GM19025 (cell line): ENCODE data around the gene CCNK.

ENCODE experiments used
- ATAC-seq: cut with Tn5 transposase; IDR thresholded peaks from one replicate; pipeline ENCODE4 v1.9.1; 2021; ENCODE audit warnings: mild to moderate bottlenecking, low read depth, moderate library complexity; ENCODE audit not compliant: unreplicated experiment

The CCNK gene

GRCh38 chr14:99532310-99532709 is 51.1 kb downstream of the CCNK start:
- no peak for ATAC-seq

DNA sequence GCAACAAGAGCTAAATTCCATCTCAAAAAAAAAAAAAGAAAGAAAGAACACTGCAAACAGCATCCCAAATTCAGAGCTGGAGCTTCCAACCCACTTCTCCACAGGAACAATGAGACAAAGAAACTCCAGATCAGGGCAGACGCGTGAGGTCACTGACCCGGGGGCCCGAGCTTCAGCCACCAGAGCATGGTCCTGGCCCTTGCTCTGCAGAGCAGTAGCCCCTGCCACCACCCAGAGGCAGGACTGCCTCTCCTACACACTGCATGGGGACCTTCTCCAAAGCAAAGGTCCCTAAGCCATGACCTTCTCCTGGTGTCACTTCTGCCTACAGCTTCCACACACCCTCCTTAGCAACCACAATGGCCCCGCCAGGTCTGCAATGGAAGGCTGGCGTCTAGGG is 53.1 kb downstream of the CCNK start:
- no peak for ATAC-seq

- ATAC-seq: no peak
These were observed 53.7 kb downstream of the CCNK start for GRCh38 chr14:99534863-99535262.

DNA sequence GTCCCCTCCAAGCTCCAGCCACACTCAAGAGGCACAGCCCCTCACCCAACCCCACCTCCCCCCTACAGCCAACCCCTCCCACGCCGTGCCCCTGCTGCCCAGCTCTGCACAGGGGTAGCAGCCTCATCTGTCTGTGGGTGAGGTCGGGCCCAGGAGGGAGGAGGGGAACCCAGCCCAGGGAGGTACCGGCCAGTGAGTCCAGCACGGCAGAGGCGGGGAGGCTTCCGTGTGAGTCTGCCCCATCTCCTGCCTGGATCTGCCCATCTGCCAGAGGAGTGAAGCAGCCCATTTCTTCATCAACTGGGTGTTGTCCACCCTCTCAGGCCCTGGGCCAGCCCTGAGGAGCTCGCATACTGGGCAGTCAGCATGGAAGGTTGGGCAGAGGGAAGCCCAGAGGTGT is 54.2 kb downstream of the CCNK start:
- no peak for ATAC-seq

GRCh38 chr14:99535908-99536778 is 54.9 kb downstream of the CCNK start:
- ATAC-seq: no peak

DNA sequence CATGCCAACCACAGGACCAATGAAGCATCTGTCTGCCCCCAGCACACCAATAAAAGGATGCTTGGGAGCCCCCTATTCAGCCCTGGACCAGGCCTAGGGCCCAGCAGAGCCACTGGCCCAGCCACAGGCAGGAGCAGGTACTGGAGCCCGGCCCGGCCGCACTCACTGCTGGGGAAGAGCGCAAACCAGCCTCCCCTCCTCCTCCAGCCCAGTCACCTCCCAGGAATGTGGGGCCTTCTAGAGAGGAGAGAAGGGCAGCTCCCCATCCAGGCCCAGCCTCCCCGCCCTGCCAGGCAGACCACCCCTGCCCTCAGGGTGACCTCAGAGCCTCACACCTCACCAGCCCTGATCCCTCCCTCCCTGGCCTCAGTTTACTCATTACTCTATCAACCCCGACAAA is 56.2 kb downstream of the CCNK start:
- ATAC-seq: no peak

DNA sequence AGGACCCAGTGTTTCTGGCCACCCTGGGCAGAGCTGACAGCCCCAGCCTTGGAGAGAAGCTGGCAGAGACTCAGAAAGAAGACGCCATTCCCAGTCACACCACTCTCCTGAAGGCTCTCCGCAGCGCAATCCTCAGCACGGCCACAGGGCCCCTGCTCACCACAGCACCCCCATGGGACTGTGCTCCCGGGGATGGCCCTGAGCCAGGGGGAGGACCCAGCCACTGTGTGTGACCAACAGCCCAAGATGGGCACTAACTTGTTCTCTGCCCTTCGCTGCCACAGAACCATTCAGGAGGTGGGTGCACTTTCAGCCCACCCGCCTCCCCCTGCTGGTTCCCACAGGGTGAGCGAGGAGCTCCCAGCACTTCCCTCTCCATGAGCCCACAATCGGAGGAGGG is 57.1 kb downstream of the CCNK start:
- ATAC-seq: no peak

GRCh38 chr14:99538733-99539132 is 57.5 kb downstream of the CCNK start:
- ATAC-seq: no peak

DNA sequence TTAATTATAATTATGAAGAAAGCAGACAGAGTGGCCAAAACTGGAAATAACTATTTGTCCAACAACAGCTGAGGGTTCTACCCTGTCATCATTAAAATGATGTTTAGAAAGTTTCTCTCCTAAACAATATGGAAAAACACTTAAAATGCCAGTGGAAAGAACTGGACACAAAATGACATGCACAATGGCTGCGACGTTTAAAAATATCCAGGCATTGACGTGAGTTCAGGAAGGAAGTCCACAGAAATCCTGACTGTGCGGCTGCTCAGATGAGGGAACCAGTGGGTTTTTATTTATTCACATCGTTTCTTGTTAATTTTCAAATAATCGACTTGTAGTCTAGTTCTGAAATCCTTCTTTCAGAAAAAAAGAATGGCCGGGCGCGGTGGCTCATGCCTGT is 58.3 kb downstream of the CCNK start:
- ATAC-seq: no peak

DNA sequence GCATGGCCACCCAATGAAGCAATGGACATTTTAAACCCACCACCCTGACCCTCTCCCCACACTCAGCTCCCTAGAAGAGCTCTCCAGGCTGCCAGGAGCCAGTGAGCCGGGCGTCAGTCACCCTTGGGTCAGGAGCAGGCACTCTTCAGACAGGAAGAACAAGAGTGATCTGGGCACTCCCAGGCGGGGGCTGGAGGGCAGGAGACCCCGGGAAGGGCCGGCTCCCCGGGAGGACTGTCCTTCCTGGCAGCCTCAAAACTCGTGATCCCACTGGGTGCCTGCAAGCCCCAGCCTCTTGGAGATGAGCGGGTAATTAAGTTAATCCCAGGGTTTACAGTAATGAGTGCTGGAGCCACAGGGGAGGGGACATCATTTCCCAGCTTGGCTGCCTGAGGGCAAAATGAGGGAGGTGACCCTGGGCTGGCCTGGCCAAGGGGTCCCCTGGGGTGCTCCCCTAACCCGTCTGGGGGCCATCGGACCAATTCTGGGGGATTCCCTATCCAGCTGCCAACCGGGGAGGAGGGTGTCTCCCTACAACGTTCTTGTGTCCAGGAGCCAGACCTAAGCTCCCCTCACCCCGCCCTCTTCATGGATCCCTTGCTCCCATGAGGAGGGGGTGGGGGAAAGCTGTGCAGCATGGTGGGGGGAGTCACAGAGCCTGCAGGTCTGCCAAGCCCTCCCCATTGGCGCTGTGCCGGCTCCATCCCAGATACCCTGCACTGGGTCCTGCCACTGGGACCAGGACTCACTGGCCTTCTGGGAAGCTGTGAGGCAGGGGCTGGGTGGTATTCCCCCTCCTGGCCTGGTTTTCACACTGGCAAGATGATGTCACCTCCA is 59.2 kb downstream of the CCNK start:
- ATAC-seq: no peak

- ATAC-seq: no peak
These were observed 60.0 kb downstream of the CCNK start for GRCh38 chr14:99541211-99541610.

DNA sequence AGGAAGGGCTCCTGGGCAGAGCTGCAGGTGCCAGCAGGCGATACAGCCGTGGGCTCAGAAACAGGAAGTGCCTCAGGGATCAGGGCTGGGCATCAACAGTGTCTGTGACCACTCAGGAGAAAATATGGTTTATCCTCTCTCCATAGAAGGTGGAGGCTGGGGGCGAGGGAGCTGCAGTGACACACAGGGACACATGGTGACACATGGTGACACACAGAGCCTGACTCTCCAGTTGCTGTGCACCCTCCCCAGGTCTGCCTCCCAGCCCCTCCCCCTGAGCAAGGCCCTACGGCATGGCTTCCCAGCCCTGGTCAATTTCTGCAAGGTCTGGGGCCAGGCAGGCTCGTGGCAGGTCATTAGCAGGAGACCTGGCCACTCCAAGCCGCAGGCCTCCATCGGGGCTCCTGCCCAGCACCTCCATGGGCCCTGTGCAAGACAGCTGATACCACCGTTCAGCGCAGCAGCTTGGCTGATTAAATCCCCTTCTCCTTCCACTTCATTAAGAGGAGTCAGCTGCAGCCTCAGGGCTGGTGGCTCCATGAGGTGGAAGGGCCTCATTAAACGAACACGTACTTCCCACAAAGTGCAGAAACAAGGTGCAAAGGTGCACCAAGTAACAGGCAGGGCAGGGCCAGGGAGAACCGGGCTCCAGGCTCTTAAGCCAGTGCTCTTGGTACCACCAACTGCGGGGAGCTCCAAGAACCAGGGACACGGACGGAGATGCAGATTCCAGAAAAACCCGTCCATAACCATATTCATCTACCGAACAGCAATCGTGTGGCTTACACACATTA is 60.7 kb downstream of the CCNK start:
- no peak for ATAC-seq

DNA sequence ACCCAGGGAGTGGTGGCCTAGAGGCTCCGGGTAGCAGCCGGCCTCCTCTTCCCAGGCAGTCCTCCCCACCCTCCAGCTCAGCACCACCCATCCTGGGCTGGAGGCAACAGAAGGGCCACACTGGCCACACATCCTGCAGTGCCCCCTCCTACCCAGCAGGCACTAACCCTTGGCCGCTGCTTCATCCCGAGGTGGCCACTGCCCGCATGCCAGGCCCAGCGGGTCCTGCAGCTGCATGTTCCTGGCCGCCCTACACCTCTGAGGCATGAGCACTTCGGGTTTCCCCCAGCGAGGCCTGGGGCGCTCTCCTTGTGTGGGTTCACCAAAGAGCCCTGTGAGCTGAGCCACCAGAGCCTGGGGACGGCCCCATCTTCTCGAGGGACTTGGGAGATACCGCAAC is 61.4 kb downstream of the CCNK start:
- ATAC-seq: no peak

DNA sequence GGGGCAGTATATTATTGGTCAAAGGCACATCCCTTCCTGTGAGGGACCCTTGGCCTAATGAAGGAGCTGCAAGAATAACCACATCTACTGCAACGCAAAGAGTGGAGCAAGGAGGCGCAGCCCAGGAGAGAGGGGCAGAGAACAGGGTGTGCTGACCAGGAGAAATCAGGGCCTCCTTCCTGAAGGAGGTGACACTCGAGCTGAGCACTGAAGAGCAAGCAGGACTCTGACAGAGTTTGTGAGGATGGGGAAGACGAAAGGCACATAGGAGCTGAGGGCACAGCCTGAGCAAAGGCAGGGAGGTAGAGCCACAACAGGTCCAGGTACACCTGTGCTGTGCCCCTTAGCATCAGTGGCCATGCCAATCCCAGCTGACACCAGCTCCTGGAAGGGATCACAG is 62.2 kb downstream of the CCNK start:
- ATAC-seq: no peak

GRCh38 chr14:99543985-99544384 is 62.8 kb downstream of the CCNK start:
- no peak for ATAC-seq

DNA sequence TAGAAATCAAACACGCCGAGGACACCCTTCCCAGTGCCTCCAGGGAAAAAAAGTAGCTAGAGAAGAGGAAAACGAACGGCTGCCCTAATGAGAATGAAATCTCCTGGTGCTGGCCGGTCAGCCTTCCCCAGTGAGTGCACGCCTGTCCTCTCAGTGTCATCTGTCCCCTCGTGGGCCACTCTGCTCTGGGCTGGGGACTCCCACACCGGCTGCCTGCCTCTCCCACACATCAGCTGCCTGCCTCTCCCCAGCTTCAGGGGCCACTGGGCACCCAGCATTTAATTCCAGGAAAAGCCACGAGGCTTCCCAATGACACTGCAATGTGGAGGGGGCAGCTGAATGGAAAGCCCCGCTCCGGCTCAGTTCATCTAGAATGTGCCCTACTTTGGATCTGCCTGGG is 63.8 kb downstream of the CCNK start:
- no peak for ATAC-seq

DNA sequence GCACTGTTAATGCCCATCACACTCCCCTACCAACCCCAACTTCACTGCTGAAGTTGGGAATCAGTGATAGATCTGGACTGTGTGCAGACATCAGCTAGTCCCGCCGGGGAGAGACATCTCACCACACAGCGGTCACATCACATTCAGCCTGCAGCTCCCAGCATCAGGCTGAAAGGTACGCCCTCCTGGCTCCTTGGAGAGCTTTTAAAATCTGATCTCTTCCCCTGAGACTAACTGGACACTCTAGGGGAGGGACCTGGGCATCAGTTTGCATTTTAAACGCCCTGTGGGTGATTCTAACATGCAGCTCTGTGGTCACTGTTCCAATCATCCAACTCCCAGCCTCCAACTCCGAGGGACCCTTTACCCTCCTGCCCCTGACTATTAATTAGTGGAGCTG is 64.4 kb downstream of the CCNK start:
- no peak for ATAC-seq

DNA sequence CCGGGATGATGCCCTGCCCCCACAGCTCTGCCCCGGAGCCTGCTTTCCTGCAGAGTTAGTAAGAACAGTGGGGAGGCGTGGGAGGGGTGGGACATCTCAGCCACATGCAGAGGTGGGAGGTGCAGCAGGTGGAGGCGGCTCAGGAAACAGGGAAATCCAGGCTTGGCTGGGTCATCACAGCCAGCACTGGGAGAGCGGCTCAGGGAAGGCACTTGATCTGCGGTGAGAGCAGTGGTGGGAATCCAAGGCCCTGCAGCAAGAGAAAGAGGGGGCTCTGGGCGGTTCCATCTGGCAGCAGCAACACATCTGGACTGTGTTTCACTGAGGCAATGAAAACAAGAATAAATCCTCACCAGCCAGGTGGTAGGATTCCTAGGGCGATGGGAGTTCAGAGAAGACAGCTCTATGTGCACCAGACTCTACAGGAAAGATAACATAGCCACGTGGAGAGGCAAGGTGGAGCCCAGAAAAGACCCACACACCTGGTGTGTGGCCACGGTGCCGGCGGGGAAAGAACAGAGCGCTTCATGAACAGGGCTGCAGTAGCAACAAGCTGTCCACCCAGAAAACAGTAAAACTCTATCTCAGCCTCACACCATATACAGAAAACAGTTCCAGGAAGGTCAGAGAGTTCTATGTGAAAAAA is 65.1 kb downstream of the CCNK start:
- ATAC-seq: no peak

DNA sequence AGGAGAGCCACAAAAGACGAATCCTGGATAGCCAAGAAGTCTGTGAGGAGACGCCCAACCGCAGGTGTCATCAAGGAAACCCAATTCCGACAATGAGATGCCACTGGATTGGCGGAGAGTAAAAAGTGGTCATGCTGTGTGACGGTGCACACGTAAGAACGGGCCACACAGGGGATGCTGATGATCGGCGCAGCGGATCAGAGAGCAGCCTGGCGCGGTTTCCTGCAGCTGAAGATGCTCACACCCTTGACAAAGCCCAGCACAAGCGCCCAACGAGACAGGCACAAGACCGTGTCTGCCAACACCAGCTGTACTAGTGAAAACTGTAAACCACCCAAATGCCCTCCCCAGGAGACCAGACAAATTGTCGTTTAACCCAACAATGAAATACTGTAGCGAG is 67.0 kb downstream of the CCNK start:
- ATAC-seq: no peak

GRCh38 chr14:99548871-99549515 is 67.8 kb downstream of the CCNK start:
- no peak for ATAC-seq
